GM21723 (cell line): ENCODE results near the gene ITLN2.
"Not testable (repeated sequence)": the region's sequence is repeated elsewhere in the genome, so short reads cannot be mapped to it uniquely, and the experiment has no call there.

Experiments
- ATAC-seq: cut with Tn5 transposase; IDR thresholded peaks from one replicate; pipeline ENCODE4 v1.9.1; 2021; ENCODE audit warnings: mild to moderate bottlenecking, moderate library complexity; ENCODE audit not compliant: unreplicated experiment

Gene ITLN2

GRCh38 chr1:160910170-160910750 is 44.3 kb downstream of the ITLN2 start:
- ATAC-seq = no peak

- ATAC-seq = no peak
Observed at GRCh38 chr1:160907976-160908375, 46.6 kb downstream of the ITLN2 start.

DNA sequence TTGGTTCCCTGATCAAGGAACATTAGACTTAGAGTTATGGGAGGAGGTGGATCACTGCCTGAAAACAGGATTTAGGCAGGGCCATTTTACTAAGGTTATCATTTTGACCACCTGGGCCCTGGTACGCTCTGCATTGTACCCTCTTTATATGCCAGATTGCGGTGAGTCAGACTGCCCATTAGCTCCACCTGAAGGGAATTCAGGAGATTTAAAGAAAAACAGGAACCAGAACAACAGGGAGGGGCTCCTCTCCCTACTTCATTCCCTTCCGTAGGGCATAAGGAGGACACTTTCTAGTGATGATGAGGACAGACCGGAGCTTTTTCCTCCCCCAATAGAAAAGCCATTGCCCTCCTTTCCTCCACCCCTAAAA is 49.0 kb downstream of the ITLN2 start:
- no peak for ATAC-seq

- ATAC-seq = no peak
Observed at GRCh38 chr1:160904783-160905616, 49.6 kb downstream of the ITLN2 start.

- not testable (repeated sequence) for ATAC-seq
Observed at GRCh38 chr1:160902251-160902650, 52.4 kb downstream of the ITLN2 start.

DNA sequence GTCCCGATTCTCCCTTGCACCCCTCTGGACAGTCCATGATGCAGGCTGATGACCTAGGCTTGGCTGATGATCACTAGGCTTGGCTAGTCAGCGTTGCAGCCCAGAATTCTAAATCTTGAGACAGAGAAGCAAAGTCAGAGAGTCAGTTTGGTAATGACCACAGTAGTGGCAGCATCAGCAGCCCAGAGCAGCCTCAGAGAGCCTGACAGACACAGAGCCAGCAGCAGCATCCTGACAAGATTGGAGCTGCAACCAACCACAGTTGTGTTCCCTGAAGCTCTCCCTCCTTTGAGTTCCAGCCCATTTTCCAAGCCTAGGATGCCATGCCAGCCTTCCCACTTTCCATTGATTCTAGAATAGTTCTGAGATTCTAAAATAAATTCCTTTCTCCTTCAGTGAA is 52.8 kb downstream of the ITLN2 start:
- no peak for ATAC-seq

DNA sequence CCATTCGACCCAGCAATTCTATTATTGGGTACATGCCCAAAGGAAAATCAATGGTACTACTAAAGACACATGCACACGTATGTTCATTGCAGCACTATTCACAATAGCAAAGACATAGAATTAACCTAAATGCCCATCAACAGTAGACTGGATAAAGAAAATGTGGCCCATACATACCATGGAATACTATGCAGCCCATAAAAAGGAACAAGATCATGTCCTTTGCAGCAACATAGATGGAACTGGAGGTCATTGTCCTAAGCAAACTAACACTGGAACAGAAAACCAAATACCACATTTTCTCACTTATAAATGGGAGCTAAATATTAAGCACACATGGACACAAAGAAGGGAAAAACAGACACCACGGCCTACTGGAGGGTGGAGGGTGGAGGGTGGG is 53.9 kb downstream of the ITLN2 start:
- ATAC-seq = not testable (repeated sequence)
